HCT116 (cell line): ENCODE results near the gene NAA20. TPM values are rescaled to one million over a fixed set of nuclear protein-coding genes. Genes with fewer than 3 reads are reported as not detected.

Source experiments
- ATAC-seq: fragments of 200-7000 bp; cut with Tn5 transposase; 2 replicates; pipeline ENCODE4 v1.9.1; 2020; ENCODE audit warnings: mild to moderate bottlenecking, moderate library complexity
- BruUV-seq: library from RNA; stranded (reverse); fragments of 400-500 nt; replicated peaks from 2 replicates; lab custom pipeline; 2021; lab: Mats Ljungman, UMichigan
- CTCF ChIA-PET: fragments of 300-600 bp; sonication (Branson Sonifier 250); formaldehyde crosslinking; loops from one replicate; lab custom pipeline; 2021; ENCODE audit warnings: antibody characterized with exemption; lab: Charles Lee
- POLR2A ChIA-PET: fragments of 300-600, 350-600 bp; sonication (Branson Sonifier 250); formaldehyde crosslinking; loops from one replicate; lab custom pipeline; 2021; ENCODE audit warnings: antibody characterized with exemption; lab: Charles Lee
- RAD21 ChIA-PET, 2 experiments: fragments of 300-600 bp; sonication (Branson Sonifier 250); formaldehyde crosslinking; loops; one replicate each; lab custom pipeline; 2023; ENCODE audit warnings: low total read pairs in 2 of 2; ENCODE audit not compliant: uncharacterized antibody in 2 of 2, unreplicated experiment in 2 of 2, low non-redundant PET in 1 of 2; lab: Charles Lee
- DNase-seq: peaks from one replicate; pipeline ENCODE4 v3.0.0-alpha.2; 2010; ENCODE audit warnings: low read depth, low spot score
- H2AFZ ChIP-seq: fragments of 200-600 bp; shearing (Covaris generic), sonication (generic); 2 replicates; pipeline ENCODE4 v1.6.1; 2017; ENCODE audit warnings: low read depth, mixed run types, mixed read lengths, antibody characterized with exemption, low read length; ENCODE audit not compliant: poor library complexity, severe bottlenecking
- H3K27ac ChIP-seq: 2 replicates; pipeline ENCODE4 v1.5.1; 2012; ENCODE audit warnings: low read depth, low read length
- H3K27me3 ChIP-seq: fragments of 200-600 bp; sonication (generic); 2 replicates; pipeline ENCODE4 v1.6.1; 2016; ENCODE audit warnings: mixed run types, low read length, mixed read lengths; ENCODE audit not compliant: insufficient read depth
- H3K36me3 ChIP-seq, 2 experiments: fragments of 200-500 bp in 1 of 2; fragments of 200-600 bp in 1 of 2; sonication (Bioruptor generic) in 1 of 2; sonication (generic) in 1 of 2; 2 replicates each; pipeline versions ENCODE4 v1.5.1 to v1.6.1; 2014 to 2016; ENCODE audit warnings: low read length in 2 of 2, inconsistent platforms in 1 of 2, mixed read lengths in 1 of 2, mixed run types in 1 of 2; ENCODE audit not compliant: insufficient read depth in 2 of 2, control insufficient read depth in 1 of 2
- H3K4me1 ChIP-seq, 2 experiments: fragments of 200-600 bp in 1 of 2; sonication (generic) in 1 of 2; 2 replicates each; pipeline versions ENCODE4 v1.5.1 to v1.6.1; 2012 to 2017; ENCODE audit warnings: low read length in 2 of 2, inconsistent platforms in 1 of 2, mild to moderate bottlenecking in 1 of 2, mixed read lengths in 1 of 2, mixed run types in 1 of 2, moderate library complexity in 1 of 2; ENCODE audit not compliant: insufficient read depth in 2 of 2, control insufficient read depth in 1 of 2
- H3K4me2 ChIP-seq: fragments of 200-600 bp; sonication (generic); 2 replicates; pipeline ENCODE4 v1.6.1; 2017; ENCODE audit warnings: mixed run types, low read length, mixed read lengths
- H3K4me3 ChIP-seq, 2 experiments: fragments of 200-600 bp in 1 of 2; sonication (generic) in 1 of 2; replicated peaks in 1 of 2; 2 replicates each; pipeline ENCODE4 v1.5.1; 2011 to 2016; ENCODE audit warnings: low read length in 2 of 2, control low read depth in 1 of 2, low read depth in 1 of 2, mild to moderate bottlenecking in 1 of 2, mixed read lengths in 1 of 2, mixed run types in 1 of 2
- H3K79me2 ChIP-seq: fragments of 200-600 bp; sonication (generic); 2 replicates; pipeline ENCODE4 v1.6.1; 2017; ENCODE audit warnings: mild to moderate bottlenecking, mixed run types, low read length, moderate library complexity, mixed read lengths; ENCODE audit not compliant: insufficient read depth
- H3K9ac ChIP-seq: fragments of 200-600 bp; sonication (generic); 2 replicates; pipeline ENCODE4 v1.6.1; 2016; ENCODE audit warnings: low read length, mixed read lengths
- H3K9me2 ChIP-seq: fragments of 200-600 bp; sonication (generic), shearing (Covaris generic); 2 replicates; pipeline ENCODE4 v1.6.1; 2017; ENCODE audit warnings: mixed run types, mild to moderate bottlenecking, moderate library complexity; ENCODE audit not compliant: insufficient read depth
- H3K9me3 ChIP-seq, 2 experiments: fragments of 200-500 bp in 1 of 2; fragments of 200-600 bp in 1 of 2; sonication (Bioruptor generic) in 1 of 2; sonication (generic) in 1 of 2; 2 replicates each; pipeline ENCODE4 v1.6.1; 2014 to 2017; ENCODE audit warnings: low read length in 2 of 2, mixed read lengths in 2 of 2, inconsistent platforms in 1 of 2, low read depth in 1 of 2, mild to moderate bottlenecking in 1 of 2, mixed run types in 1 of 2, moderate library complexity in 1 of 2; ENCODE audit not compliant: control insufficient read depth in 1 of 2, insufficient read depth in 1 of 2
- H4K20me1 ChIP-seq: fragments of 200-600 bp; sonication (generic), shearing (Covaris generic); 2 replicates; pipeline ENCODE4 v1.6.1; 2017; ENCODE audit warnings: mixed run types, mild to moderate bottlenecking, moderate library complexity; ENCODE audit not compliant: insufficient read depth
- CBX3 ChIP-seq: IDR thresholded peaks from 2 replicates; pipeline ENCODE4 v1.6.1; 2012; ENCODE audit warnings: low read depth
- CEBPB ChIP-seq: IDR thresholded peaks from 2 replicates; pipeline ENCODE4 v1.6.1; 2012; ENCODE audit warnings: low read depth
- ELF1 ChIP-seq: IDR thresholded peaks from 2 replicates; pipeline ENCODE4 v1.6.1; 2012; ENCODE audit warnings: low read depth, borderline replicate concordance
- POLR2AphosphoS5 ChIP-seq: IDR thresholded peaks from 2 replicates; pipeline ENCODE4 v1.6.1; 2011; ENCODE audit warnings: mild to moderate bottlenecking, low read depth, low read length, moderate library complexity
- TCF7L2 ChIP-seq: IDR thresholded peaks from 2 replicates; pipeline ENCODE4 v1.7.0; 2011; ENCODE audit warnings: borderline replicate concordance, inconsistent platforms; ENCODE audit not compliant: insufficient read depth, insufficient read length; ENCODE audit errors: extremely low read depth
- ZNF274 ChIP-seq: fragments of 200-500 bp; sonication (Bioruptor generic); IDR thresholded peaks from 2 replicates; pipeline ENCODE4 v1.6.1; 2014; ENCODE audit warnings: mild to moderate bottlenecking, low read depth, low read length, inconsistent platforms
- intact Hi-C: fragments of 100-400 bp; cut with micrococcal nuclease; formaldehyde crosslinking; loops from 2 replicates; pipeline ENCODE4 v1.10.0; 2022
- total RNA-seq: library from RNA; stranded (reverse); gene quantifications from one replicate; pipeline ENCODE4 v1.2.1, GENCODE V29; 2021; ENCODE audit not compliant: unreplicated experiment

NAA20 gene
- total RNA-seq, 1 experiment from 2014 or later, result 71.5 TPM

DNA sequence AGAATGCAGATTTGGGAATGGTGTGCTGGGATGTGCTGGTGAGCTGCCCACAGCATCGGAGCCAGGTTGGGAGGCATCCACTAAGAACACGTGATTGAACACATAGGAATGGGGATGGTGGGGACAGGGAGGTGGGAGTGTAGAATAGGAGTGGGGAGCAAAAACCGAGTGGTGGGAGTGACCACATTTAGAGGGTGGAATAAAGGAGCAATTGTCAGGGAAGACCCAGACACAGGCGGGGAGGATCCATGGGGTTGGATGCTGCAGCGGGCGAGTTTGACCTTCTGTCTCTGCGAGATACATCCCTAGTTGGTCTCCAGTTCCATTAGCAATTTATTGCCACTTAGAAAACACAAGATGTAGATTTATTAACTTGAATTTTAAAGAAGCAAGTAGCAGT is 4.7 kb downstream of the NAA20 start:
- peaks cover 14 to 16% of the 10 kb centered on the region in 2 experiments for H3K4me1 ChIP-seq
- ATAC-seq (no peak), DNase-seq (no peak)
- no peaks in the 10 kb centered on the region for H3K9me3 ChIP-seq
- ChIA-PET POLR2A (no interaction called here), RAD21 (no interaction called here), CTCF (no interaction called here)
- H3K27ac ChIP-seq, result no peak overlapping the region
- peaks cover 8% of the 10 kb centered on the region; the same call in 1 of the 2 replicates for H4K20me1 ChIP-seq
- H3K4me3 ChIP-seq, result no peak overlapping the region
- H3K9me2 ChIP-seq, result no peaks in the 10 kb centered on the region
- TF ChIP-seq CBX3, result no peak
- no peak for TF ChIP-seq TCF7L2
- BruUV-seq, result no TSS peak
- intact Hi-C loops, result no loop called here
- no peaks in the 10 kb centered on the region for H3K27me3 ChIP-seq
- no peak overlapping the region for H3K9ac ChIP-seq
- H3K36me3 ChIP-seq, result peaks cover 8 to 22% of the 10 kb centered on the region in 2 experiments
- no peak overlapping the region for H3K4me2 ChIP-seq
- H2AFZ ChIP-seq, result no peak overlapping the region
- H3K79me2 ChIP-seq, result peaks cover 97% of the 10 kb centered on the region

DNA sequence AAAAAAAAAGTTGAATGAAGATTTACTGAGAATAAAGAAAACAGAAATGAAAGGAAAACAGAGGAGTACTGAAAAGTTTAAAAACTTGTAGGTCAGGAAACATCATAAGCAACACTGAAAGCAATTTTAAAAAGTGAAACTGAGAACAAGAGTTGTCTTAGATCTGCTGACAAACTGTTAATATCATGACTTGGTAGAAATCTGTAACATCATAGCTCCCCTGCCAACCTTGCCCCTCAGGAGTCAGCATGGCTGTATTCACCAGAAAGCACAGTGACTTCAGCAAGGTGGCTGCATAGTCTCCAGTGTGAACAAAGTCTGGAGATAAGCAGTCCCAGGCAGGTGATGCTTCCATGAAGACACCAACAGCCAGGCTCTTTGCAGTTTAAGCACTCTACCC is 5.3 kb downstream of the NAA20 start:
- no TSS peak for BruUV-seq
- POLR2A ChIA-PET, result no interaction called here
- CTCF ChIA-PET, result no interaction called here
- RAD21 ChIA-PET, result no interaction called here
- peaks cover 12 to 28% of the 10 kb centered on the region in 2 experiments for H3K36me3 ChIP-seq
- intact Hi-C loops, result no loop called here
- H3K4me3 ChIP-seq, result no peak overlapping the region
- no peaks in the 10 kb centered on the region for H3K27me3 ChIP-seq
- TF ChIP-seq TCF7L2 (no peak), POLR2AphosphoS5 (no peak), ELF1 (no peak), ZNF274 (no peak), CEBPB (no peak)
- H4K20me1 ChIP-seq, result peaks cover 8% of the 10 kb centered on the region; the same call in 1 of the 2 replicates
- no peak overlapping the region for H2AFZ ChIP-seq
- H3K4me1 ChIP-seq, result peaks cover 14 to 16% of the 10 kb centered on the region in 2 experiments
- DNase-seq, result no peak
- no peak overlapping the region for H3K4me2 ChIP-seq
- ATAC-seq, result no peak
- peaks cover 100% of the 10 kb centered on the region for H3K79me2 ChIP-seq
- no peaks in the 10 kb centered on the region for H3K9me2 ChIP-seq
- no peaks in the 10 kb centered on the region for H3K9me3 ChIP-seq
- no peak overlapping the region for H3K27ac ChIP-seq
- H3K9ac ChIP-seq, result no peak overlapping the region
